Measurements from ENCODE around the gene TMEM151B.

DNA sequence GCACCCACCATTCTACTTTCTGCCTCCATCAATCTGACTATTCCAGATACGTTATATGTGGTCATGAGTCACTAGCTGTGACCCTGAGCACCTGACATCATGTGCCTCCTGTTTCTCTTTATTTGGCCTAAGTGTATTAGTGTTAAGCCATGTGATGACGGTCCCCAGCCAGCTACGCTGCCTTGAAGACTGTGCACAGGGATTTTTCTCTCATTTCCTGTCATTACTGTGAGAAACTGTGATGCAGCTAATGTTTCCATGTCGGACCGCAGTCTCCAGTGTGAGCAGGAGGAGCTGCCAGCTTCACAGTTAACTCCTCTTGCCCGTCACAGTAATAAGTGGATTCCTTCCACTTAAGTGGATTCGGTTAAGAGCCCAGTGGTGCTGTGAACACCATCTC, 62.3 kb downstream of the TMEM151B start:
- TF ChIP-seq, protein P1, sequence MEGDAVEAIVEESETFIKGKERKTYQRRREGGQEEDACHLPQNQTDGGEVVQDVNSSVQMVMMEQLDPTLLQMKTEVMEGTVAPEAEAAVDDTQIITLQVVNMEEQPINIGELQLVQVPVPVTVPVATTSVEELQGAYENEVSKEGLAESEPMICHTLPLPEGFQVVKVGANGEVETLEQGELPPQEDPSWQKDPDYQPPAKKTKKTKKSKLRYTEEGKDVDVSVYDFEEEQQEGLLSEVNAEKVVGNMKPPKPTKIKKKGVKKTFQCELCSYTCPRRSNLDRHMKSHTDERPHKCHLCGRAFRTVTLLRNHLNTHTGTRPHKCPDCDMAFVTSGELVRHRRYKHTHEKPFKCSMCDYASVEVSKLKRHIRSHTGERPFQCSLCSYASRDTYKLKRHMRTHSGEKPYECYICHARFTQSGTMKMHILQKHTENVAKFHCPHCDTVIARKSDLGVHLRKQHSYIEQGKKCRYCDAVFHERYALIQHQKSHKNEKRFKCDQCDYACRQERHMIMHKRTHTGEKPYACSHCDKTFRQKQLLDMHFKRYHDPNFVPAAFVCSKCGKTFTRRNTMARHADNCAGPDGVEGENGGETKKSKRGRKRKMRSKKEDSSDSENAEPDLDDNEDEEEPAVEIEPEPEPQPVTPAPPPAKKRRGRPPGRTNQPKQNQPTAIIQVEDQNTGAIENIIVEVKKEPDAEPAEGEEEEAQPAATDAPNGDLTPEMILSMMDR (conservative IDR thresholded peaks at IDR 0.05; ENCODE audit: low read depth, low read length): no peak
- no peak for TF ChIP-seq EZH2 (IDR thresholded peaks at IDR 0.05; ENCODE audit: borderline replicate concordance, low read depth, low read length, poor library complexity, severe bottlenecking)
